HS-5 (cell line): ENCODE results near the gene ASB10.

ENCODE experiments used
- DNase-seq: peaks from one replicate; pipeline ENCODE4 v3.0.0-alpha.2; 2012; ENCODE audit warnings: low read depth

The ASB10 gene

GRCh38 chr7:151187409-151188251 lies 580 bp upstream of the ASB10 start:
- DNase-seq: no peak

- DNase-seq: no peak
These were observed 1.0 kb downstream of the ASB10 start for GRCh38 chr7:151185762-151186639.

GRCh38 chr7:151181011-151181431 lies 6.0 kb downstream of the ASB10 start:
- DNase-seq: no peak

- no peak for DNase-seq
These were observed 7.1 kb downstream of the ASB10 start for GRCh38 chr7:151179946-151180345.

GRCh38 chr7:151179287-151179860 lies 7.7 kb downstream of the ASB10 start:
- DNase-seq: no peak

GRCh38 chr7:151178831-151179230 lies 8.2 kb downstream of the ASB10 start:
- no peak for DNase-seq

- no peak for DNase-seq
These were observed 8.8 kb downstream of the ASB10 start for GRCh38 chr7:151178236-151178635.

GRCh38 chr7:151177310-151177709 lies 9.7 kb downstream of the ASB10 start:
- DNase-seq: no peak

- DNase-seq: no peak
These were observed 10.6 kb downstream of the ASB10 start for GRCh38 chr7:151176401-151176800.

GRCh38 chr7:151175793-151176311 lies 11.2 kb downstream of the ASB10 start:
- no peak for DNase-seq

- no peak for DNase-seq
These were observed 11.8 kb downstream of the ASB10 start for GRCh38 chr7:151175047-151175792.

- DNase-seq: no peak
These were observed 12.6 kb downstream of the ASB10 start for GRCh38 chr7:151174246-151175046.

- no peak for DNase-seq
These were observed 13.4 kb downstream of the ASB10 start for GRCh38 chr7:151173386-151174245.

- no peak for DNase-seq
These were observed 14.5 kb downstream of the ASB10 start for GRCh38 chr7:151172273-151173141.

GRCh38 chr7:151168787-151169162 lies 18.3 kb downstream of the ASB10 start:
- DNase-seq: no peak

- DNase-seq: no peak
These were observed 18.9 kb downstream of the ASB10 start for GRCh38 chr7:151168003-151168786.

- DNase-seq: no peak
These were observed 19.7 kb downstream of the ASB10 start, which contains the start of gene GBX1 for GRCh38 chr7:151167197-151167961. GBX1 (minus strand) TSS chr7:151167694; CDS start chr7:151167548, 146 bp downstream.
